HG02943 (cell line): Measurements from ENCODE around the gene CAMK2B.

Source experiments
- ATAC-seq: cut with Tn5 transposase; IDR thresholded peaks from one replicate; pipeline ENCODE4 v1.9.1; 2021; ENCODE audit warnings: mild to moderate bottlenecking, low read depth, moderate library complexity; ENCODE audit not compliant: unreplicated experiment

The CAMK2B gene

GRCh38 chr7:44310221-44310848, 15.1 kb downstream of the CAMK2B start:
- no peak for ATAC-seq

DNA sequence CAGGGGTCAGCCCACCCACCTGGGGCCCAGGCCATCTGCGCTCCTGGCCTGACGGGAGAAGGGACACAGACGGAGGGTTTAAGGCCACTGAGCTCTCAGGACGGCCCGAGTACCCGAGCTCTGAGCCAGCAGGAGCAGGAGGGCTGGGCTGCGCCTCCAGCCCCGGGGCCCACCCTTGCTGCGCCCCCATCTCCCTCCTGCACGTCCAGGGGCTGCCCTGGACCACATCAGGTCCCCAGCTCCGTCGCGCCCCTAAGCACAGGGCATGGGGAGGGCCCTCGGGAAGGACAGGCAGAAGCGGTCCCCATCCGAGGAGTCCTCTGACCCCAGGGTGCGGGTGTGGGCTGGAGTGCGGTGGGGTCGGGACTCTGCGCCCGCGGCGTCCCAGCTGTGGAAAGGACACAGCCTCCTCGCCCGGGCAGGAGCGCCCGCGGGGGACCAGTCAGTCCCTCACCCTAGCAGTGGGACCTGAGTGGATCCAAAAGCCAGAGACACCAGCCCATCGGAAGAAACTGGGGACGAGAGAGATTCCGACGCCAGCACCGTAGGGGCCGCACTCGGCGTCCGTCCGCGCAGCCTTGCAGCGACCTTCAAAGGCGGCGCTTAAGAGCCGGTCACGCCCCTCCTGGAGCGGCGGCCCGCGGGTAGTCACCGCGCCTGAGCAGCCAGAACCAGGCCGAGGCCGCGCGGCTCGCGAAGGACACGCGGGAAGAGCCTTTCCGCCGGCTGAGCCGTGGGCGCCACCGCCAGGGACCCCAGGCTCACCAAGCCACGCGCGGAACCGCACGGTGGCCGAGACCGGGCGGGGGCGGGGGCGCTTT, 15.9 kb downstream of the CAMK2B start:
- no peak for ATAC-seq

GRCh38 chr7:44308596-44309270, 16.7 kb downstream of the CAMK2B start:
- ATAC-seq, result no peak

- ATAC-seq, result no peak
Measured at GRCh38 chr7:44307905-44308595, 17.3 kb downstream of the CAMK2B start.

DNA sequence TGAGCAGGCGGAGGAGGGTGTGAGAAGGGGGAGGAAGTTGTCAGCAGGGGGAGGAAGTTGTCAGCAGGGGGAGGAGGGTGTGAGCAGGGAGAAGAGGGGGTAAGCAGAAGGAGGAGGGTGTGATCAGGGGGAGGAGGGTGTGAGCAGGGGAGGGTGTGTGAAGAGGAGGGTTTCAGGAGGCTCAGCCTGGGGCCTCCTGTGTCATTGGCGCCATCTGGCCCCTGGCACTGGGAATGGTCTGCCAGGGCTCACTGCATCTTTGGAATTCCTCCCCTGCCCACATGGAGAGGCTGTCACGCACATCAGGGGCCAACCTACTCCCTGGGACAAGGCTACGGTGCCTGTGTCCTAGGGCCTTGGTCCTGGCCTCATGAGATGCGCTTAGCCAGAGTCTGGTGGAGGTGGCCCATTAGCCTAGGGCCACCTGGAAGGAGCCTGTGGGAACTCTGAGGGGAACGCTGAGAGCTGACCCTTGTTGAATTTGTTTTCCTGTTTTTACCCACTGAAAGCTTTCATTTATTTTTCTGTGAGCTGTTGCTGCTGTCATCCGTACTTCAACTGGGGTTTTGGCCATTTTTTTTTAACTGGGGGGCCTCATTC, 18.0 kb downstream of the CAMK2B start:
- ATAC-seq, result no peak

GRCh38 chr7:44306606-44307005, 18.8 kb downstream of the CAMK2B start:
- no peak for ATAC-seq

DNA sequence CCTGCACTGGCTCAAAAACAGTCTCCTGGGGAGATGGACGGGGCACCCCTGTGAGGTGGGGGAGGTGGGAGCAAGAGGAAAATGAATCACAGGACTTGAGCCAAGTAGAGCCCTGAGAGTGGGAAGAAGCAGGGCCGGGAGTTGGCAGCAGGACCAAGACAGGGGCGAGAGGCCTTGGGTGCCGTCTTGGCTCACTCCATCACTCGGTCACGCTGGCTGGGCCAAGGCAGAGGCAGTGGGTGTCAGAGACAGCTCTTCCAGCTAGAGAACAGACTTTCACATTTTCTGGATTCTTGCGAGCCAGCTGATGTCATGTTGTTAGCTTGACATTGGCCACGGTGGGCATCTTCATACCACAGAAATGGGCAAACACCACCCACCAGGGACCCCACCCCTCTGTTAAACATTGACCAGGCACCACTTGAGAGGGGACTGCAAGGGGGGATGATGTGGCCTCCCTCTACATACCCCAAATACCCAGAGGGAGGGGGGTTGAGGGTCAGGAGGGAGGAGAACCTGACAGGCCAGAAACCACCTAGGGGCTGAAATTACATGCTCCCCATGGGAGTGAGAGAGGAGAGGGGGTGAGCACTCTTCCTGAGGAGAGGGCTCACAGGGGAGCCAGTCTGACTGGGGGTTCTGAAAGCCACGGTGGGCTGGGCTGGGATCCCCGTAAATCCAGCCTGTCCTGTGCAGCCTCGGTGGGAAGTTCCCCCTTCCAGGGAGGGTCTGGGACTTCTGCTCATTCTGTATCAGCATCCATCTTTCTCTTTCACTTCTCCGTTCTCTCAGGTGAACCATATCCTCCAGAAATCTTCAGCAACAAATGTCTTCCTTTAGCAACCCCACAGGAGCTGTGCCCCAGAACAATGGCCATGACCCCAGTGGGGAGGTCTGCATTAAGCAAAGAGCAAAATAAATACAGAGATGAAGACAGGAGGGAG, 19.6 kb downstream of the CAMK2B start:
- ATAC-seq, result no peak

GRCh38 chr7:44294325-44295069, 30.9 kb downstream of the CAMK2B start:
- ATAC-seq, result no peak

GRCh38 chr7:44293561-44294324, 31.7 kb downstream of the CAMK2B start:
- ATAC-seq, result no peak

- ATAC-seq, result no peak
Measured at GRCh38 chr7:44292876-44293560, 32.4 kb downstream of the CAMK2B start.

DNA sequence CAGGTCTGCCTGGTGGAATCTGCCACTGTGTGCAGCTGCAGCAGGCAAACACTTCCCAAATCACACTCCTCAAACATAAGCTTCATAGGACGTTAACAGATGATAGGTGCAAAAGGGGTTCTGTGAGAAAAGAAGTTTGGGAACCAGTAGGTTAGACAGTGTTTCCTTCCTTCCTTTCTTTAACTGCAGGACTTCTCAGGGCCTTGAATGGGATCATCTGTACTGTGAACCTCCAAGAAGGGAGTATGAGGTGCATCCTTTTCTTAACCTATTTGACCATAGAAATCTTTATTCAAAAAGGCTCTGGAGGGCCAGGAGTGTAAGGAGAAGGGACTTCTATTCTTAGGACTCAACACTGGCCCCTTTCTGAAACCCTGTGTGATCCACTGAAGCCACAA, 33.0 kb downstream of the CAMK2B start:
- ATAC-seq, result no peak

DNA sequence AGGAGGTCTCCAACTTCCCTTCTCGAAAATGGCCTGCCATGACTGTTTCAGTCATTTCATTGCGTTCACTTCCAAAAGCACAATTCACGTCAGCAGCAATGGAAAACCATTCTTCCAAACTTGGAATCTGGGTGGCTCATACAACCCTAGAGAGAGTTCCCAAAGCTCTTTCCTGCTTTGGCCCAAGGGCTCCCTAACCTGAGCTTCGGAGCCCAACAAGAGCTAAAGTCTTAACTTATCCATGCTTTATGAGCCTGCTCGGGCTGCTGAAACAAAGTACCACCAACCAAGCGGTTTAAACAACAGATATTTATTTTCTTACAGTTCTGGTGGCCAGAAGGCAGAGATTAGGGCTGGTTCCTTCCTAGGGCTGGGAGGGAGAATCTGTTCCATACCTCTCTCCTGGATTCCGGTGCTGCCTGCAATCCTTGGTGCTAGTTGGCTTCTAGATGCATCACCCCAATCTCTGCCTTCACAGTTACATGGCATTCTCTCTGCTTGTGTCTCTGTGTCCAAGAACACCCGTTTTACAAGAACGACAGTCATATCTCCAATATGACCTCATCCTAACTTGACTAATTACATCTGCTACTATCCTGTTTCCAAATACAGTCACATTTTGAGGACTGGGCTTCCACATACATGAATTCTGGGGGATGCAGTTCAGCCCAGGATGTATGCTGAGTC, 33.5 kb downstream of the CAMK2B start:
- ATAC-seq, result no peak

GRCh38 chr7:44291066-44291732, 34.2 kb downstream of the CAMK2B start:
- no peak for ATAC-seq

DNA sequence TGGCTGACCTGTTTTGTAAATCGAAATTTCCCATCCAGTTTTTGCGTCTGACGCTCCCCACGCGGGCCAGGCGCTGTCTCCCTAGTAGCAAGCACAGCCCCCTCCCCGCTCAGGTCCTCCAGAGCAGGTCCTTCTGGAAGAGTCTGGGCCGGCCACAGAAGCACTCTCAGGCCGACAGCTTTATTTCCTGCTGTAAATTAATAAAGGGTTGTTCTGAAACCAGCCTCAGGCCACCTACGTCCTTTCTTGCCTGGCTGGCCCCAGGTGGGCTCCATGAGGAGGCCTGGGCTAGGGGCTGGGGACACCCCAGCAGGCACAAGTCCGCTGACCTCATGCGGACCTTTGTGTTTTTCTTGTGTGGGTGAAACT, 35.2 kb downstream of the CAMK2B start:
- ATAC-seq, result no peak

DNA sequence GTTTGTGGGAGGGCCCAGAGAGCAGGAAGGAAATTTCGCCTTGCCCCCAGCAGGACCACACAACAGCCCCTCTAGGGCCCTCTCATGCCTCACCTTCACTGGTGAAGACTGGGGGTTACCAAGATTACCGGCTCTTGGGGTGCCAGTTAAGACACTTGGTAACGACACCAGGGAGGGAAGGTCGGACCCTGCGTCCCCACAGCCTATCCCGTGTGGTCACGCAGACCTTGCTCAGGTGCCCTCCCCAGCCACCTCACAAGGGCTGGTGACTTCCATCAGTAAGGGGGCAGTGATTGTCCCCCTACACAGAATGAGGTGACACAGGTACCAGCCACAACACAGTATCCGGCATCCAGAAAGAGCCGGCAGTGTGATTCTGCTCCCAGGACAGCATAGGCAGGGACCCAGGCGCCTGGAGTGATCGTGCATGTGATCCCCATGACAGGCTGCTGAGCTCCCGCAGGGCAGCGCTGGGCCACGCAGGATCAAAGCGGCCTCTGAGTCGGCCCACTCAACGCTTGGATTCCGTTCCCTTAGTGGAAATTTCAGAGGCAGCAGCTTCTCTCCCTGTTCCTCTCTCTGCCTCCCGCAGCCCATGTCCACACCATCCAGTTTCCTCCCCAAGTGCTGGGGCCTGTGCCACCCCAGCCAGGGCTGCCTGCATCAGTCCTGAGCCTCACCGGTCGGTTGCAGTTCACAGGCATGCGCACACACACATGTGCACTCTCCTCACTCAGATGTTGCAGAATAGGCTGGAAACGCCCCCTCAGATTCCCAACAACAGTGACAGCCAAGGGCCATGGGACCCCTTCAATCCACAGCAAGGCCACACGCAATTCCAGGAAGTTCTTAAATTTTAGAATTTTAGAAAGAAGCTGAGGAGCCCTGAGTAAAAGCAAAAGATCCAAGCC, 35.8 kb downstream of the CAMK2B start:
- ATAC-seq, result no peak
